Bronchial epithelial cell (primary cell): ENCODE results near the gene ITLN1. TPM values are rescaled to one million over a fixed set of nuclear protein-coding genes. Genes with fewer than 3 reads are reported as not detected.

ENCODE experiments used
- DNase-seq: peaks from one replicate; pipeline ENCODE4 v3.0.0-alpha.2; 2010; ENCODE audit warnings: low read depth
- FAIRE-seq: peaks from 2 replicates; lab custom pipeline; 2011; peaks lifted over from hg19 to GRCh38; lab: Jason Lieb, UNC
- H3K27me3 ChIP-seq: 2 replicates; pipeline ENCODE4 v1.5.1; 2011; ENCODE audit warnings: low read length; ENCODE audit not compliant: control insufficient read depth, insufficient read depth
- H3K36me3 ChIP-seq: 2 replicates; pipeline ENCODE4 v1.5.1; 2011; ENCODE audit warnings: low read length; ENCODE audit not compliant: control insufficient read depth, insufficient read depth
- H3K4me3 ChIP-seq: 2 replicates; pipeline ENCODE4 v1.5.1; 2011; ENCODE audit warnings: mild to moderate bottlenecking, low read depth, low read length, control low read depth
- total RNA-seq: library from RNA; depleted of rRNA; stranded (reverse); fragments of >200 nt; gene quantifications from 2 replicates; pipeline ENCODE4 v1.2.1, GENCODE V29; 2014
- TF ChIP-seq, protein P1 (sequence below): IDR thresholded peaks from 2 replicates; pipeline ENCODE4 v1.5.1; 2011; ENCODE audit warnings: mild to moderate bottlenecking, moderate library complexity, low read length, control low read depth, inconsistent platforms; ENCODE audit not compliant: insufficient read depth, severe bottlenecking

ITLN1 gene
- total RNA-seq, 1 donor from 2014 or later, result not detected

DNA sequence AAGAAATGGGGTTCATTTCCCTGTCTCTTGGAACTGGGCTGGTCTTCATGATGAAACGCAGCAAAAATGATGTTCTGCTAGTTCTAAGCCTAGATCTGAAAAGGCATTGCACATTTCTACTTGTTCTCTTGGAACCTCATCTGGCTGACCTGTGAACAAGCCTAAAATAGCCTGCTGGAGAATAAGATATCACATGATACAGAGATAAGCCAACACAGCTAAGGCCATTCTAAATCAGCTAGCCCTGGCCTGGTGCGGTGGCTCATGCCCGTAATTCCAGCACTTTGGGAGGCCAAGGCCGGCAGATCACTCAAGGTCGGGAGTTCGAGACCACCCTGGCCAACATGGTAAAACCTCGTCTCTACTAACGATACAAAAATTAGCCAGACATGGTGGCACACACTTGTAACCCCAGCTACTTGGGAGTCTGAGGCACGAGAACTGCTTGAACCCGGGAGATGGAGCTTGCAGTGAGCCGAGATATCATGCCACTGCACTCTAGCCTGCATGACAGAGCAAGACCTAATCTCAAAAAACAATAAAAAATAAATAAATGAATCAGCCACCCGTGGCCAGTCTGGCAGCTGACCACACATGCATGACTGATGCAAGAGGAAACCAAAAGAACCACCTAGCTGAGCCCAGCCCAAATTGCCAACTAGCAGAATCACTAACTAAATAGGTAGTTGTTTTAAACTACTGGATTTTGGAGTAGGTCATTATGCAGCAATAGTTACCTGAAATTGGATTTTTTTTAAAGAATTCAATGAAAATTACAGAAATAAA lies 40.3 kb downstream of the ITLN1 start:
- peak; percentile 35 for DNase-seq
- Histone ChIP-seq H3K27me3 (no peaks in the 10 kb centered on the region), H3K36me3 (no peaks in the 10 kb centered on the region), H3K4me3 (no peak overlapping the region)
- FAIRE-seq, result no peak
- TF ChIP-seq, protein P1, sequence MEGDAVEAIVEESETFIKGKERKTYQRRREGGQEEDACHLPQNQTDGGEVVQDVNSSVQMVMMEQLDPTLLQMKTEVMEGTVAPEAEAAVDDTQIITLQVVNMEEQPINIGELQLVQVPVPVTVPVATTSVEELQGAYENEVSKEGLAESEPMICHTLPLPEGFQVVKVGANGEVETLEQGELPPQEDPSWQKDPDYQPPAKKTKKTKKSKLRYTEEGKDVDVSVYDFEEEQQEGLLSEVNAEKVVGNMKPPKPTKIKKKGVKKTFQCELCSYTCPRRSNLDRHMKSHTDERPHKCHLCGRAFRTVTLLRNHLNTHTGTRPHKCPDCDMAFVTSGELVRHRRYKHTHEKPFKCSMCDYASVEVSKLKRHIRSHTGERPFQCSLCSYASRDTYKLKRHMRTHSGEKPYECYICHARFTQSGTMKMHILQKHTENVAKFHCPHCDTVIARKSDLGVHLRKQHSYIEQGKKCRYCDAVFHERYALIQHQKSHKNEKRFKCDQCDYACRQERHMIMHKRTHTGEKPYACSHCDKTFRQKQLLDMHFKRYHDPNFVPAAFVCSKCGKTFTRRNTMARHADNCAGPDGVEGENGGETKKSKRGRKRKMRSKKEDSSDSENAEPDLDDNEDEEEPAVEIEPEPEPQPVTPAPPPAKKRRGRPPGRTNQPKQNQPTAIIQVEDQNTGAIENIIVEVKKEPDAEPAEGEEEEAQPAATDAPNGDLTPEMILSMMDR, result no peak

DNA sequence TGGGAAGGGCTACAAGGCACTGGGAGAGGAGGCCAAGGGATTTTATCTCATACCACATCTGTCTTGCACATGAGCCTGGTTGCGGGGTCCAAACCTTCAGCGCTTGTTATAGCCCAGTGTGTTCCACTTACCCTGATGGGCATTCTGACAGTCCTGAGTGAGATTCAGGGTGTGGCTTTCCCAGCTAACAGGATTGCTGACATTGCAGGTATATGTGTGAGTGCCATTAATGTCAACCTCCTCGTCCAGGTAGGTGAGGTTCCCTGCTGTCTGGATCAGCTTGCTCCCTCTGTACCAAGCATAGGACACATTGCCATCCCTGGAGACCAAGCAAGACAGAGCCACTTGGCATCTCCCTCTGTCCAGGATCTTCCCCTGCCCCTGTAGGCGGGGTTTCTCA lies 43.9 kb downstream of the ITLN1 start:
- H3K36me3 ChIP-seq, result no peaks in the 10 kb centered on the region
- TF ChIP-seq, protein P1, result no peak
- no peak for DNase-seq
- no peaks in the 10 kb centered on the region for H3K27me3 ChIP-seq
- FAIRE-seq, result no peak
- H3K4me3 ChIP-seq, result no peak overlapping the region

DNA sequence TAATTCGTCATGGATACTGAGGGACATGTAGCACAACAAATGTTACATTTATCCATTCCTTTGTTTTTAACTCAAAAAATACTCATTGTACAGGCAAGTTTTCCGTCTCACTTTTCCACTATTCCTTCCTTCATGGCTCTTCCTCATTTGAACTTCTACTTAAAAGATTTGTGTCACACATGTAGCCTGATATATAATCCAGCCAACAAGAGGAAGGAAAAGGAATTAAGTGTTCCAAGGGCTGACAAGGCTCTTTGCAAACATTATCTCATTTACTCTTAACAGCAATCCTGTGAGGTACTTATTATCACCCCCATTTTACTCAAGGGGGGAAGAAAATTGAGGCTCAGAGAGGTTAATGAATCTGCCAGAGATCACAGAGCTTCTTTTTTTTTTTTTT lies 45.2 kb downstream of the ITLN1 start:
- Histone ChIP-seq H3K36me3 (no peaks in the 10 kb centered on the region), H3K27me3 (no peaks in the 10 kb centered on the region), H3K4me3 (no peak overlapping the region)
- no peak for FAIRE-seq
- TF ChIP-seq, protein P1, result no peak
- no peak for DNase-seq

DNA sequence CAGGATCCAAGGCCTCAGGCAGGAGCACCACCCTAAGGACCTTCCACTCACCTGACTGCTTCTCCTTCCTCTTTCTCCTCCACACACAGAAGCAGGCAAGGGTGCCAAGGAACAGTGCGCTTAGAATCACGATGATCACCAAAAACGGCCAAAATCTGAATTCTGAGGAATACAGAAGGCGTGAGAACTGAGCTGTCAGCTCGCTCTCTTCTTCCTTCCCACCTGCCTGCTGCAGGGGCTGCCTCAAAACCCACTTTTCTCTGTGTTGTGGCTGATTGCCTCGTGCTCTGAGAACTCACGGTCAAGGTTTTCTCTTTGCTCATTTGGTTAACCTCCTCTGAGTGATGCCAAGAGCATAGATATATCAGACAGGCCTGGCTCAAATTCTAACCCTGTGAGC lies 46.1 kb downstream of the ITLN1 start:
- H3K27me3 ChIP-seq, result no peaks in the 10 kb centered on the region
- DNase-seq (no peak), FAIRE-seq (no peak)
- H3K36me3 ChIP-seq, result no peaks in the 10 kb centered on the region
- TF ChIP-seq, protein P1, result no peak
- no peak overlapping the region for H3K4me3 ChIP-seq

DNA sequence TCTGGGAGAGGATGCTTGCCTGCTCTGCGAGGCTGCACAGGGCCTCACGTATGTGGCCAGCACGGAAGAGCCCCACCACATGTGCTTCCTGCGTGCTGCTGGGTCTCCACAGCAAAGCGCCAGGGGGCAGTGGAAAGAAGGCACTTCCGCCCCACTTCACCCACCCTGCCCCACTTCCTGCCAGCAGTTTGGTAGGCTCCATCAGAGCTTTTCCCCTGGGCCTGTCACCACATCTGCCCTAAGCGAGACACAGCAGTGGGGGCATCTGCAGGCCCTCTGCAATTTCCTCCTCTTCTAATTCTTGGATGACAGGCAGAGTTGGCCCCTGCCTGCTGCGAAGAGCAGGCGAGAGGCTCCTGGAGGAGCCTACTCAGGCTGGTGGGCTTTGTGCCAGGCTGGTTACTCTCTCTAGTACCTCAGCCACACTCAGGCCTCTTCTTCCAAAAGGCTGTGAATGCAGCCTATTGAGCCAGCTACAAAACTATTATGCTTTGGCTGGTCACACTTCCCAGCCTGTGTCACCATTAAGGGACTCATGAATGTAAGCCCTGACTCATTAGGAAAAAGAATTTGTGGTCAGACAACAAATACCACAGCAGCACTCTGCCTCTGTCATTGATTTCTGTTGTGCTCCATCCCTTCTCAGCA lies 47.3 kb downstream of the ITLN1 start:
- TF ChIP-seq, protein P1, result no peak
- no peak for FAIRE-seq
- H3K36me3 ChIP-seq, result no peaks in the 10 kb centered on the region
- DNase-seq, result peak; percentile 29
- H3K4me3 ChIP-seq, result no peak overlapping the region
- peaks cover 2% of the 10 kb centered on the region for H3K27me3 ChIP-seq
